SK-N-SH treated with all-trans-retinoic acid at 6 μM for 48 hours (cell line): ENCODE results near the gene LHX2.

Experiments used
- ATAC-seq: fragments of 200-7000 bp; cut with Tn5 transposase; 3 replicates; pipeline ENCODE4 v1.9.1; 2020; ENCODE audit warnings: mild to moderate bottlenecking, moderate library complexity
- ARNTL ChIP-seq: fragments of 450-650 bp; formaldehyde crosslinking; IDR thresholded peaks from 2 replicates; pipeline ENCODE4 v1.5.0; 2020; ENCODE audit warnings: low read depth, mild to moderate bottlenecking, moderate library complexity, borderline replicate concordance
- BACH2 ChIP-seq: fragments of 250-450 bp; sonication (Bioruptor Pico); IDR thresholded peaks from 2 replicates; pipeline ENCODE4 v1.9.0; 2021; ENCODE audit warnings: mild to moderate bottlenecking, borderline replicate concordance
- CSDC2 ChIP-seq: fragments of 250-450 bp; sonication (Bioruptor Pico); IDR thresholded peaks from 2 replicates; pipeline ENCODE4 v1.5.0; 2020; ENCODE audit warnings: mild to moderate bottlenecking, moderate library complexity
- CSRNP3 ChIP-seq: fragments of 250-450 bp; sonication (Bioruptor Pico); IDR thresholded peaks from 2 replicates; pipeline ENCODE4 v1.5.1; 2021; ENCODE audit warnings: mild to moderate bottlenecking, moderate library complexity
- ESRRG ChIP-seq: fragments of 250-450 bp; sonication (Bioruptor Pico); IDR thresholded peaks from 2 replicates; pipeline ENCODE4 v1.6.1; 2021; ENCODE audit warnings: mild to moderate bottlenecking
- GLIS3 ChIP-seq: fragments of 250-450 bp; sonication (Bioruptor Pico); IDR thresholded peaks from 2 replicates; pipeline ENCODE4 v1.5.0; 2020; ENCODE audit warnings: mild to moderate bottlenecking, moderate library complexity
- ISL1 ChIP-seq: fragments of 250-450 bp; sonication (Bioruptor Pico); IDR thresholded peaks from 2 replicates; pipeline ENCODE4 v2.1.2; 2022; ENCODE audit warnings: mild to moderate bottlenecking, moderate library complexity
- OSR1 ChIP-seq: fragments of 250-450 bp; sonication (Bioruptor Pico); IDR thresholded peaks from 2 replicates; pipeline ENCODE4 v1.8.0; 2022; ENCODE audit warnings: moderate library complexity, mild to moderate bottlenecking, inconsistent platforms
- POU6F1 ChIP-seq: fragments of 250-450 bp; sonication (Bioruptor Pico); IDR thresholded peaks from 2 replicates; pipeline ENCODE4 v1.8.0; 2021; ENCODE audit warnings: low read depth, mild to moderate bottlenecking, moderate library complexity, borderline replicate concordance
- PPARA ChIP-seq: fragments of 250-450 bp; sonication (Bioruptor Pico); IDR thresholded peaks from 2 replicates; pipeline ENCODE4 v1.5.0; 2020; ENCODE audit warnings: mild to moderate bottlenecking, borderline replicate concordance
- RARB ChIP-seq: fragments of 250-450 bp; sonication (Bioruptor Pico); IDR thresholded peaks from 2 replicates; pipeline ENCODE4 v1.8.0; 2021; ENCODE audit warnings: mild to moderate bottlenecking, moderate library complexity
- SNAI2 ChIP-seq: fragments of 250-450 bp; sonication (Bioruptor Pico); IDR thresholded peaks from 2 replicates; pipeline ENCODE4 v1.5.0; 2020; ENCODE audit warnings: mild to moderate bottlenecking, moderate library complexity
- TCF4 ChIP-seq: fragments of 250-450 bp; sonication (Bioruptor Pico); IDR thresholded peaks from 2 replicates; pipeline ENCODE4 v1.8.0; 2021; ENCODE audit warnings: mild to moderate bottlenecking, moderate library complexity, borderline replicate concordance
- TOX ChIP-seq: fragments of 250-450 bp; sonication (Bioruptor Pico); IDR thresholded peaks from 2 replicates; pipeline ENCODE4 v1.8.0; 2021; ENCODE audit warnings: mild to moderate bottlenecking, moderate library complexity, borderline replicate concordance
- TSHZ2 ChIP-seq: fragments of 250-450 bp; sonication (Bioruptor Pico); IDR thresholded peaks from 2 replicates; pipeline ENCODE4 v1.5.0; 2020; ENCODE audit warnings: mild to moderate bottlenecking, moderate library complexity
- ZC3H10 ChIP-seq: fragments of 250-450 bp; sonication (Bioruptor Pico); IDR thresholded peaks from 2 replicates; pipeline ENCODE4 v1.5.1; 2021; ENCODE audit warnings: mild to moderate bottlenecking, moderate library complexity
- ZFP3 ChIP-seq: fragments of 250-450 bp; sonication (Bioruptor Pico); IDR thresholded peaks from 2 replicates; pipeline ENCODE4 v1.5.0; 2020; ENCODE audit warnings: mild to moderate bottlenecking, moderate library complexity
- ZFP30 ChIP-seq: fragments of 450-650 bp; formaldehyde crosslinking; IDR thresholded peaks from 2 replicates; pipeline ENCODE4 v1.5.0; 2022; ENCODE audit warnings: mild to moderate bottlenecking, moderate library complexity
- ZNF565 ChIP-seq: fragments of 450-650 bp; formaldehyde crosslinking; conservative IDR thresholded peaks from 2 replicates; pipeline ENCODE4 v1.5.0; 2020; ENCODE audit warnings: low read depth, mild to moderate bottlenecking, moderate library complexity
- ZNF70 ChIP-seq: fragments of 450-650 bp; formaldehyde crosslinking; IDR thresholded peaks from 2 replicates; pipeline ENCODE4 v1.5.0; 2020; ENCODE audit warnings: mild to moderate bottlenecking, moderate library complexity
- ZNF8 ChIP-seq: fragments of 450-650 bp; formaldehyde crosslinking; IDR thresholded peaks from 2 replicates; pipeline ENCODE4 v1.5.0; 2020; ENCODE audit warnings: mild to moderate bottlenecking, moderate library complexity
- TF ChIP-seq, protein P1 (sequence below): fragments of 250-450 bp; sonication (Bioruptor Pico); IDR thresholded peaks from 2 replicates; pipeline ENCODE4 v1.5.1; 2020; ENCODE audit warnings: low read depth, mild to moderate bottlenecking, moderate library complexity

The LHX2 gene

GRCh38 chr9:123997665-123998277 lies 13.8 kb upstream of the LHX2 start:
- peak; percentile 62 for ATAC-seq
- TF ChIP-seq ARNTL (CRISPR knock-in tag) (no peak), CSDC2 (CRISPR knock-in tag) (no peak), CSRNP3 (CRISPR knock-in tag) (no peak), POU6F1 (CRISPR knock-in tag) (no peak), TSHZ2 (CRISPR knock-in tag) (no peak), SNAI2 (CRISPR knock-in tag) (no peak), ESRRG (CRISPR knock-in tag) (no peak), ZC3H10 (no peak), ZFP30 (no peak), TCF4 (no peak), GLIS3 (CRISPR knock-in tag) (no peak), OSR1 (CRISPR knock-in tag) (no peak), ZNF70 (CRISPR knock-in tag) (no peak), ZNF565 (no peak), ISL1 (no peak), ZFP3 (CRISPR knock-in tag) (no peak), PPARA (CRISPR knock-in tag) (no peak), ZNF8 (CRISPR knock-in tag) (no peak), TOX (CRISPR knock-in tag) (no peak)
- TF ChIP-seq, protein P1, sequence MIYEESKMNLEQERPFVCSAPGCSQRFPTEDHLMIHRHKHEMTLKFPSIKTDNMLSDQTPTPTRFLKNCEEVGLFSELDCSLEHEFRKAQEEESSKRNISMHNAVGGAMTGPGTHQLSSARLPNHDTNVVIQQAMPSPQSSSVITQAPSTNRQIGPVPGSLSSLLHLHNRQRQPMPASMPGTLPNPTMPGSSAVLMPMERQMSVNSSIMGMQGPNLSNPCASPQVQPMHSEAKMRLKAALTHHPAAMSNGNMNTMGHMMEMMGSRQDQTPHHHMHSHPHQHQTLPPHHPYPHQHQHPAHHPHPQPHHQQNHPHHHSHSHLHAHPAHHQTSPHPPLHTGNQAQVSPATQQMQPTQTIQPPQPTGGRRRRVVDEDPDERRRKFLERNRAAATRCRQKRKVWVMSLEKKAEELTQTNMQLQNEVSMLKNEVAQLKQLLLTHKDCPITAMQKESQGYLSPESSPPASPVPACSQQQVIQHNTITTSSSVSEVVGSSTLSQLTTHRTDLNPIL (CRISPR knock-in tag), result no peak

DNA sequence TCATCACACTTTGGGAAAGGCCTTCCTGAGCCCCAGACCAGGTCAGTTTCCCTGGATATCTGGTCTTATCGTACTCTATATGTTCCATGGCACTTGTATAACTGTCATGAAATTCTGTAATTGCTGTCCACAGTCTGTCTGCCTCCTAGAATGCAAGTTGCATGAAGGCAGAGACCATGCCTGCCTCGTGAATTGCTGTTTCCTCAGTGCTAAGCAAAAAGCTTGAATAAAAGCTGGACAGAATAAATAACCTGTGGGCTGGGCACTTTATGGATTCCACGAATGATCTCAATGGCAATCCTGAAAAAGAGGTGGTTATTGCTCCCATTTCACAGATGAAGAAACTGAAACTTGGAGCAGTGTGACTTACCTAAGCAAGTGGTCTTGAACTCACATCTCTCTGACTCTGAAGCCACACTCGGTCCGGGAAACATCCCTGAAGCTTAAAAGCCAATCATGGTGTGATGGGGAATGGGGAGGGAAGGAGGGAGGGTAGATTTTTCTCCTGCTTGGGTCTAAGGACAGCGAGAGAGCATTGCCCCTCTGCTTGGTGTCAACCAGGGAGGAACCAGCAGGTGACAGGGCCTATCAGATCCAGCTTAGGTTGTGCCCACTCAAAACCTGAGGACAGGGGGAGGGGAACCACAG lies 13.2 kb upstream of the LHX2 start:
- TF ChIP-seq CSDC2 (CRISPR knock-in tag) (no peak), OSR1 (CRISPR knock-in tag) (no peak), PPARA (CRISPR knock-in tag) (no peak), ZNF8 (CRISPR knock-in tag) (no peak), BACH2 (CRISPR knock-in tag) (no peak), ZFP3 (CRISPR knock-in tag) (no peak), SNAI2 (CRISPR knock-in tag) (no peak), TCF4 (no peak), POU6F1 (CRISPR knock-in tag) (no peak), ZFP30 (no peak), RARB (no peak), ARNTL (CRISPR knock-in tag) (no peak), ZNF565 (no peak), GLIS3 (CRISPR knock-in tag) (no peak), ESRRG (CRISPR knock-in tag) (no peak)
- no peak for ATAC-seq
